NCI-H345 (cell line): ENCODE data around the gene KRTAP2-2.
"Not testable (repeated sequence)": the region's sequence is repeated elsewhere in the genome, so short reads cannot be mapped to it uniquely, and the experiment has no call there.

ENCODE experiments used
- DNase-seq: peaks from one replicate; lab custom pipeline; 2025; lab: John Stamatoyannopoulos, UW

The KRTAP2-2 gene

GRCh38 chr17:41064301-41064700 lies 9.3 kb upstream of the KRTAP2-2 start:
- DNase-seq, result no peak

- no peak for DNase-seq
These were observed 8.4 kb upstream of the KRTAP2-2 start for GRCh38 chr17:41063449-41063848.

GRCh38 chr17:41061964-41062363 lies 6.9 kb upstream of the KRTAP2-2 start:
- DNase-seq, result no peak

GRCh38 chr17:41060052-41060604 lies 5.1 kb upstream of the KRTAP2-2 start, which contains the start of gene KRTAP2-3:
KRTAP2-3 (minus strand) TSS chr17:41060114; CDS start chr17:41060050, 64 bp downstream.
- DNase-seq, result no peak

- not testable (repeated sequence) for DNase-seq
These were observed 4.4 kb upstream of the KRTAP2-2 start for GRCh38 chr17:41059276-41060051.

- DNase-seq, result no peak
These were observed 3.7 kb upstream of the KRTAP2-2 start for GRCh38 chr17:41058741-41059140.

GRCh38 chr17:41057547-41057946 lies 2.5 kb upstream of the KRTAP2-2 start:
- DNase-seq, result no peak

- not testable (repeated sequence) for DNase-seq
These were observed 474 bp downstream of the KRTAP2-2 start for GRCh38 chr17:41054556-41054955.

- no peak for DNase-seq
These were observed 1.0 kb downstream of the KRTAP2-2 start for GRCh38 chr17:41054025-41054424.

GRCh38 chr17:41052566-41052965 lies 2.5 kb downstream of the KRTAP2-2 start:
- no peak for DNase-seq

GRCh38 chr17:41049110-41049509 lies 5.9 kb downstream of the KRTAP2-2 start:
- DNase-seq, result no peak

- no peak for DNase-seq
These were observed 6.6 kb downstream of the KRTAP2-2 start for GRCh38 chr17:41048441-41048840.

- not testable (repeated sequence) for DNase-seq
These were observed 8.1 kb downstream of the KRTAP2-2 start, which contains the start of gene KRTAP2-1 for GRCh38 chr17:41046735-41047465. KRTAP2-1 (minus strand) TSS chr17:41047316; CDS start chr17:41047267, 49 bp downstream.

- DNase-seq, result no peak
These were observed 12.1 kb downstream of the KRTAP2-2 start for GRCh38 chr17:41042953-41043352.

GRCh38 chr17:41040783-41041571 lies 14.1 kb downstream of the KRTAP2-2 start, which contains the start of gene KRTAP1-1:
KRTAP1-1 (minus strand) TSS chr17:41041450; CDS start chr17:41041397, 53 bp downstream.
- peak; percentile 31 for DNase-seq

GRCh38 chr17:41037853-41038350 lies 17.1 kb downstream of the KRTAP2-2 start:
- DNase-seq, result no peak

- peak; percentile 24 for DNase-seq
These were observed 20.6 kb downstream of the KRTAP2-2 start, which contains the start of gene KRTAP1-3 for GRCh38 chr17:41034346-41034935. KRTAP1-3 (minus strand) TSS chr17:41034874; CDS start chr17:41034821, 53 bp downstream.

GRCh38 chr17:41029633-41030245 lies 25.3 kb downstream of the KRTAP2-2 start, which contains the start of gene KRTAP1-4:
KRTAP1-4 (minus strand) TSS chr17:41030195; CDS start chr17:41030078, 117 bp downstream.
- DNase-seq, result no peak

GRCh38 chr17:41026715-41027471 lies 28.1 kb downstream of the KRTAP2-2 start, which contains the start of gene KRTAP1-5:
KRTAP1-5 (minus strand) TSS chr17:41027208; CDS start chr17:41027155, 53 bp downstream.
- DNase-seq, result no peak

- no peak for DNase-seq
These were observed 30.3 kb downstream of the KRTAP2-2 start for GRCh38 chr17:41024697-41025096.
